Mesendoderm (in vitro differentiated cells): Measurements from ENCODE around the gene LGALSL.

Experiments used
- DNase-seq: peaks from one replicate; pipeline ENCODE4 v3.0.0; 2013
- H2AK5ac ChIP-seq: 2 replicates; pipeline ENCODE4 v1.6.1; 2013; ENCODE audit warnings: low read length, inconsistent platforms
- H2BK120ac ChIP-seq: 2 replicates; pipeline ENCODE4 v1.6.1; 2013; ENCODE audit warnings: low read depth, mild to moderate bottlenecking, low read length, moderate library complexity, mixed read lengths
- H2BK15ac ChIP-seq: replicated peaks from 2 replicates; pipeline ENCODE4 v1.6.1; 2013; ENCODE audit warnings: low read depth, mild to moderate bottlenecking, moderate library complexity
- H2BK5ac ChIP-seq: 2 replicates; pipeline ENCODE4 v1.6.1; 2013; ENCODE audit warnings: low read length, inconsistent platforms
- H3K18ac ChIP-seq: 2 replicates; pipeline ENCODE4 v1.6.1; 2013; ENCODE audit warnings: mild to moderate bottlenecking, low read length, mixed read lengths
- H3K23ac ChIP-seq: one replicate; pipeline ENCODE4 v1.6.1; 2013; ENCODE audit warnings: low read length
- H3K27ac ChIP-seq: 2 replicates; pipeline ENCODE4 v1.5.1; 2013; ENCODE audit warnings: low read depth, mild to moderate bottlenecking, inconsistent platforms, low read length, moderate library complexity
- H3K27me3 ChIP-seq: 2 replicates; pipeline ENCODE4 v1.6.1; 2013; ENCODE audit warnings: low read length, control low read depth, mild to moderate bottlenecking, inconsistent platforms; ENCODE audit not compliant: insufficient read depth, poor library complexity
- H3K36me3 ChIP-seq: 2 replicates; pipeline ENCODE4 v1.6.1; 2013; ENCODE audit warnings: low read length, inconsistent platforms; ENCODE audit not compliant: control insufficient read depth, insufficient read depth
- H3K4ac ChIP-seq: one replicate; pipeline ENCODE4 v1.6.1; 2013; ENCODE audit warnings: low read depth, mild to moderate bottlenecking, low read length, moderate library complexity
- H3K4me1 ChIP-seq: 2 replicates; pipeline ENCODE4 v1.6.1; 2013; ENCODE audit warnings: low read depth, low read length, inconsistent platforms; ENCODE audit not compliant: control insufficient read depth
- H3K4me2 ChIP-seq: 2 replicates; pipeline ENCODE4 v1.6.1; 2013; ENCODE audit warnings: low read length
- H3K4me3 ChIP-seq: 2 replicates; pipeline ENCODE4 v1.5.1; 2013; ENCODE audit warnings: mild to moderate bottlenecking, low read length
- H3K56ac ChIP-seq: one replicate; pipeline ENCODE4 v1.6.1; 2013; ENCODE audit warnings: low read length
- H3K79me1 ChIP-seq: 2 replicates; pipeline ENCODE4 v1.6.1; 2013; ENCODE audit warnings: low read length, inconsistent platforms
- H3K79me2 ChIP-seq: 2 replicates; pipeline ENCODE4 v1.6.1; 2013; ENCODE audit warnings: mild to moderate bottlenecking, low read length; ENCODE audit not compliant: control insufficient read depth, insufficient read depth
- H3K9ac ChIP-seq: 2 replicates; pipeline ENCODE4 v1.6.1; 2013; ENCODE audit warnings: low read length, inconsistent platforms
- H4K5ac ChIP-seq: one replicate; pipeline ENCODE4 v1.6.1; 2013; ENCODE audit warnings: low read length
- H4K8ac ChIP-seq: one replicate; pipeline ENCODE4 v1.6.1; 2013; ENCODE audit warnings: low read depth, mild to moderate bottlenecking, control low read depth, low read length, moderate library complexity
- WGBS: extraction: QIAGEN DNeasy Blood & Tissue Kit; methylation state at CpG from one replicate; pipeline ENCODE4 v1.1.7; 2013; ENCODE audit warnings: low lambda C conversion rate, missing lambda C conversion rate; ENCODE audit not compliant: insufficient coverage; ENCODE audit errors: extremely low coverage; 5-methylcytosine and 5-hydroxymethylcytosine counted together

The LGALSL gene

DNA sequence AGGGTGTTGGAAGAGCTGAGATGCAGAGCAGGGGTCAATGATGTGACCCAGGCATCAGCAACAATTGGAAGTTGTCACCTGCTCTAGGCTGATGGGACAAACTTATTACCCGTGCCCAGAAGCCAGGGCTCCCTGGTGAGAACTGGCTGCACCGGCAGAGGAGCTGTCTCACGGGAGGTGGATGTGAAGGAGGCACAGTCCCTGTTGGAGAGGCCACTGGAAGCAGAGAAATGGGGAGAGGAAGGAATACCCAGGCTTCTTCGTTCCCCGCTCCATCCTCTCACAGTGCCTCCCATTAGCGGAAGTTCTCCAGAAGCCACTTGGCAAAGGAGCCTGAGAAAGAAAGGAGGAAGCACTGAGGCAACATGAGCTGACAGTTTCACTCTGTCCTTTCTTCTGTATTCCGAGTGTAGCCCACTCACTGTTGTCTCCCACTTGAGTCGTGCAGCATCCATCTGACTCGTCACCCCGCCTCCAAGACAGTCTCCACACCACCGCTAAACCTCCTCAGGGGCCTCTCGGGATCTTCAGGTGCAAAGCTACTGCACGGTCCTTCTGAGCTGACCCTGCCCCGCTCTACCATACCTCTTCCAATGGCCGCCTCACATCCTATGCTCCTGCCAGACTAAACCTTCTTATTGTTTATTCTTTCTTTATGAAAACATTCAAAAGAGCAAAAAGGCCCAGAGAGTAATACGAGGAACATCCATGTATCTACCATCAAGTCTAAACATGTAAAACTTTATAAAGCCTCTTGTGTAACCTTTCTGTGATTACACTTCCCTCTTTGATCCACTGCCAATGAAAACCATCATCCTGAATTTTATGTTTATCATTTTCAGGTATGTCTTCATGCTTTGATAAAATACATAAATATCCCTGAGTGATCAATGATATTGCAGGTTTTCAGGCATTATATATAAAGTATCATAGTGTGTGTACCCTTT is 51.1 kb downstream of the LGALSL start:
- Histone ChIP-seq H3K18ac (no peak overlapping the region), H3K79me1 (no peaks in the 10 kb centered on the region), H3K4ac (no peak overlapping the region), H3K9ac (no peak overlapping the region), H2BK15ac (no peak overlapping the region), H4K8ac (no peak overlapping the region), H2BK5ac (no peak overlapping the region), H3K23ac (no peak overlapping the region), H3K36me3 (no peaks in the 10 kb centered on the region), H3K27me3 (no peaks in the 10 kb centered on the region), H2BK120ac (no peak overlapping the region), H3K4me2 (no peak overlapping the region), H3K4me3 (no peak overlapping the region), H2AK5ac (no peak overlapping the region), H3K56ac (no peak overlapping the region), H3K4me1 (no peaks in the 10 kb centered on the region), H3K27ac (no peak overlapping the region), H3K79me2 (no peaks in the 10 kb centered on the region), H4K5ac (no peak overlapping the region)
- DNase-seq = no peak
- WGBS = no CpG with 5 or more reads among the region's 16 CpGs

DNA sequence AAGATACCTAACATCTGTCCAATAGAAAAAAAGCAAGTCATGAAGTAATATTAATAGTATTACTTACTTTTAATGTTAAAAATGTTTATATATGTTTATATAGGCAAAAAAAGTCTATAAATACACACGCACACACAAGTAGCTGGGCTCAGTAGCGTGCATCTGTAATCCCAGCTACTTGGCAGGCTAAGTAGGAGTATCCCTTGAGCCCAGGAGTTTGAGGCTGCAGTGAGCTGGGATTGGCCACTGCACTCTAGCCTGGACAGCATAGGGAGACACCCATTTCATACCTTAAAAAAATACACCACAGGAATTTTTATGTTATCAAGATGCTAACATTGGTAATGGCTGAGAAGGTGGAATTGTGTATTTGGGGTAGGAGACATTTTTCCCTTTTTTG is 52.7 kb downstream of the LGALSL start:
- no CpG with 5 or more reads among the region's 2 CpGs for WGBS
- Histone ChIP-seq H3K36me3 (no peaks in the 10 kb centered on the region), H4K5ac (no peak overlapping the region), H2AK5ac (no peak overlapping the region), H2BK120ac (no peak overlapping the region), H3K18ac (no peak overlapping the region), H3K4me1 (no peaks in the 10 kb centered on the region), H3K79me2 (no peaks in the 10 kb centered on the region), H2BK5ac (no peak overlapping the region), H3K23ac (no peak overlapping the region), H3K4ac (no peak overlapping the region), H3K4me2 (no peak overlapping the region), H3K56ac (no peak overlapping the region), H2BK15ac (no peak overlapping the region), H3K79me1 (no peaks in the 10 kb centered on the region), H3K9ac (no peak overlapping the region), H4K8ac (no peak overlapping the region), H3K27me3 (no peaks in the 10 kb centered on the region), H3K4me3 (no peak overlapping the region), H3K27ac (no peak overlapping the region)
- DNase-seq = no peak
